H9 (cell line): ENCODE data around the gene CD59. TPM values are rescaled to one million over a fixed set of nuclear protein-coding genes. Genes with fewer than 3 reads are reported as not detected.

ENCODE experiments used
- DNase-seq: peaks from one replicate; pipeline ENCODE4 v3.0.0-alpha.2; 2017
- H2AFZ ChIP-seq: one replicate; pipeline ENCODE4 v1.6.1; 2013; ENCODE audit warnings: mild to moderate bottlenecking, low read length, control low read depth, moderate library complexity
- H2AK5ac ChIP-seq: 2 replicates; pipeline ENCODE4 v1.6.1; 2013; ENCODE audit warnings: low read length, control low read depth, mixed read lengths; ENCODE audit not compliant: insufficient read length
- H2BK120ac ChIP-seq: one replicate; pipeline ENCODE4 v1.6.1; 2013; ENCODE audit warnings: low read depth, mild to moderate bottlenecking, low read length, control low read depth, inconsistent platforms; ENCODE audit not compliant: poor library complexity, severe bottlenecking
- H2BK12ac ChIP-seq: 2 replicates; pipeline ENCODE4 v1.6.1; 2013; ENCODE audit warnings: low read length, control low read depth, mixed read lengths, low read depth; ENCODE audit not compliant: insufficient read length
- H2BK15ac ChIP-seq: 2 replicates; pipeline ENCODE4 v1.6.1; 2013; ENCODE audit warnings: low read depth, low read length, control low read depth
- H2BK20ac ChIP-seq: one replicate; pipeline ENCODE4 v1.6.1; 2013; ENCODE audit warnings: low read depth, mild to moderate bottlenecking, low read length, control low read depth, inconsistent platforms; ENCODE audit not compliant: poor library complexity, severe bottlenecking
- H2BK5ac ChIP-seq: 2 replicates; pipeline ENCODE4 v1.6.1; 2013; ENCODE audit warnings: low read length, control low read depth, mixed read lengths; ENCODE audit not compliant: insufficient read length
- H3K14ac ChIP-seq: 2 replicates; pipeline ENCODE4 v1.6.1; 2013; ENCODE audit warnings: low read length, control low read depth; ENCODE audit not compliant: insufficient read depth
- H3K18ac ChIP-seq: 2 replicates; pipeline ENCODE4 v1.6.1; 2013; ENCODE audit warnings: low read depth, mild to moderate bottlenecking, mixed read lengths, low read length, control low read depth; ENCODE audit not compliant: insufficient read length
- H3K23ac ChIP-seq: 2 replicates; pipeline ENCODE4 v1.6.1; 2013; ENCODE audit warnings: low read length, control low read depth, mixed read lengths, low read depth; ENCODE audit not compliant: insufficient read length
- H3K23me2 ChIP-seq: 2 replicates; pipeline ENCODE4 v1.6.1; 2013; ENCODE audit warnings: low read depth, mild to moderate bottlenecking, mixed read lengths, low read length, control low read depth; ENCODE audit not compliant: insufficient read length, poor library complexity, severe bottlenecking
- H3K27ac ChIP-seq: 2 replicates; pipeline ENCODE4 v1.5.1; 2013; ENCODE audit warnings: low read length, control low read depth, mixed read lengths, low read depth; ENCODE audit not compliant: insufficient read length
- H3K27me3 ChIP-seq: 2 replicates; pipeline ENCODE4 v1.6.1; 2013; ENCODE audit warnings: low read length, control low read depth, inconsistent platforms; ENCODE audit not compliant: insufficient read depth
- H3K4ac ChIP-seq: 2 replicates; pipeline ENCODE4 v1.6.1; 2013; ENCODE audit warnings: low read depth, mild to moderate bottlenecking, control low read depth, inconsistent platforms, low read length, moderate library complexity
- H3K4me1 ChIP-seq: 2 replicates; pipeline ENCODE4 v1.6.1; 2013; ENCODE audit warnings: low read length, control low read depth, inconsistent platforms; ENCODE audit not compliant: insufficient read depth
- H3K4me2 ChIP-seq: 2 replicates; pipeline ENCODE4 v1.6.1; 2013; ENCODE audit warnings: low read length, control low read depth, mixed read lengths; ENCODE audit not compliant: insufficient read length, insufficient read depth
- H3K56ac ChIP-seq: 2 replicates; pipeline ENCODE4 v1.6.1; 2013; ENCODE audit warnings: low read depth, mild to moderate bottlenecking, mixed read lengths, low read length, control low read depth; ENCODE audit not compliant: insufficient read length
- H3K79me1 ChIP-seq: 2 replicates; pipeline ENCODE4 v1.6.1; 2013; ENCODE audit warnings: low read depth, mild to moderate bottlenecking, moderate library complexity, low read length, control low read depth, inconsistent platforms; ENCODE audit not compliant: insufficient read depth, poor library complexity, severe bottlenecking
- H3K79me2 ChIP-seq: 2 replicates; pipeline ENCODE4 v1.6.1; 2013; ENCODE audit warnings: low read length, control low read depth, inconsistent platforms; ENCODE audit not compliant: insufficient read depth
- H3K9ac ChIP-seq: 2 replicates; pipeline ENCODE4 v1.6.1; 2013; ENCODE audit warnings: low read length, control low read depth, mixed read lengths; ENCODE audit not compliant: insufficient read length; ENCODE audit errors: extremely low read depth
- H3K9me3 ChIP-seq: one replicate; pipeline ENCODE4 v1.6.1; 2013; ENCODE audit warnings: low read depth, low read length, inconsistent platforms; ENCODE audit not compliant: control insufficient read depth
- H3T11ph ChIP-seq: one replicate; pipeline ENCODE4 v1.6.1; 2013; ENCODE audit warnings: mild to moderate bottlenecking, low read length, control low read depth, inconsistent platforms
- H4K20me1 ChIP-seq: one replicate; pipeline ENCODE4 v1.6.1; 2013; ENCODE audit not compliant: control insufficient read depth, insufficient read length, insufficient read depth
- H4K5ac ChIP-seq: 2 replicates; pipeline ENCODE4 v1.6.1; 2013; ENCODE audit warnings: low read depth, mild to moderate bottlenecking, mixed read lengths, low read length, control low read depth; ENCODE audit not compliant: insufficient read length
- H4K8ac ChIP-seq: replicated peaks from 2 replicates; pipeline ENCODE4 v1.6.1; 2013; ENCODE audit warnings: low read length, control low read depth, mixed read lengths, low read depth; ENCODE audit not compliant: insufficient read length
- H4K91ac ChIP-seq: 2 replicates; pipeline ENCODE4 v1.6.1; 2013; ENCODE audit warnings: low read depth, mild to moderate bottlenecking, moderate library complexity, mixed read lengths, low read length, control low read depth; ENCODE audit not compliant: insufficient read length
- H3K27ac Mint-ChIP-seq, 3 experiments: 2 replicates in 2 of 3; 3 replicates in 1 of 3; pipeline ENCODE4 v1.8.0; 2020 to 2021; ENCODE audit warnings: mixed read lengths in 3 of 3, mild to moderate bottlenecking in 1 of 3, moderate library complexity in 1 of 3
- H3K27me3 Mint-ChIP-seq: 2 replicates; pipeline ENCODE4 v1.8.0; 2021; ENCODE audit warnings: low read depth, mild to moderate bottlenecking, moderate library complexity, mixed read lengths
- H3K36me3 Mint-ChIP-seq, 3 experiments: 2 replicates in 2 of 3; 3 replicates in 1 of 3; pipeline ENCODE4 v1.8.0; 2020 to 2021; ENCODE audit warnings: low read depth in 3 of 3, mixed read lengths in 3 of 3; ENCODE audit not compliant: insufficient read depth in 1 of 3
- H3K4me1 Mint-ChIP-seq, 2 experiments: 2 replicates each; pipeline ENCODE4 v1.8.0; 2020; ENCODE audit warnings: mixed read lengths in 2 of 2
- H3K4me3 Mint-ChIP-seq, 2 experiments: 2 replicates in 1 of 2; 3 replicates in 1 of 2; pipeline ENCODE4 v1.8.0; 2020 to 2021; ENCODE audit warnings: mild to moderate bottlenecking in 2 of 2, mixed read lengths in 2 of 2, moderate library complexity in 1 of 2
- H3K9me3 Mint-ChIP-seq, 2 experiments: 2 replicates in 1 of 2; 3 replicates in 1 of 2; pipeline ENCODE4 v1.8.0; 2020; ENCODE audit warnings: mild to moderate bottlenecking in 2 of 2, mixed read lengths in 2 of 2, moderate library complexity in 1 of 2
- WGBS: extraction: QIAGEN DNeasy Blood & Tissue Kit; methylation state at CpG from one replicate; pipeline ENCODE4 v1.1.7; 2013; ENCODE audit warnings: missing lambda C conversion rate, low lambda C conversion rate, mixed read lengths; ENCODE audit not compliant: insufficient read length; ENCODE audit errors: extremely low coverage; 5-methylcytosine and 5-hydroxymethylcytosine counted together
- total RNA-seq: library from RNA; stranded (reverse); gene quantifications from 2 replicates; pipeline ENCODE4 v1.2.1, GENCODE V29; 2021
- TF ChIP-seq, protein P1 (sequence below): fragments of 200-600 bp; sonication (generic); conservative IDR thresholded peaks from 3 replicates; pipeline ENCODE4 v1.8.0; 2021; ENCODE audit warnings: antibody characterized with exemption, mild to moderate bottlenecking

CD59 gene
- total RNA-seq, 1 experiment from 2014 or later: 91.5 TPM

DNA sequence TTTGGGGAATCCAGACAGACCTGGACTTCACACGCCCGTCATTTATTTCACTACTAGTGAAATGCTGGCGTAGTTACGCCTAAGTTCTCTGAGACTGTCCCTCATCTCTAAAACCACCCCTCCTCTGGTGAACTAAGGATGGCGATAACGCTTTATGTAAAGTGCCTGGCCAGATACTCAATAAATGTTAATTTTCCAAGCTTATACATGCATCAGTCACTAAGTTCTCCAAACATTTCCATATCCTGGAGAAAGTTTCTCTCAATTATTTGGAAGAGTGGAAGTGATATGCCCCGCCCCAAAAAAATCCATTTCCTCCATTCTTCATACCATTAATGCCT, 39.2 kb upstream of the CD59 start:
- Histone ChIP-seq H3K4me1 (peaks cover 6% of the 10 kb centered on the region), H3K79me1 (peaks cover 2% of the 10 kb centered on the region), H4K8ac (no peak overlapping the region), H2BK15ac (no peak overlapping the region), H3K4ac (no peak overlapping the region), H4K91ac (no peak overlapping the region), H3T11ph (no peak overlapping the region), H3K18ac (no peak overlapping the region), H3K27me3 (peaks cover 5% of the 10 kb centered on the region; the same call in 1 of the 2 replicates), H2AFZ (no peak overlapping the region), H2BK20ac (no peak overlapping the region), H2BK12ac (no peak overlapping the region), H3K9ac (no peak overlapping the region), H2AK5ac (no peak overlapping the region), H2BK5ac (no peak overlapping the region), H3K9me3 (no peaks in the 10 kb centered on the region), H3K56ac (no peak overlapping the region), H4K5ac (no peak overlapping the region), H2BK120ac (no peak overlapping the region), H4K20me1 (no peaks in the 10 kb centered on the region), H3K23ac (no peak overlapping the region), H3K79me2 (no peaks in the 10 kb centered on the region; the same call in 1 of the 2 replicates), H3K27ac (no peak overlapping the region), H3K14ac (no peak overlapping the region), H3K4me2 (peak overlapping the region; percentile 95), H3K23me2 (peaks cover 12% of the 10 kb centered on the region)
- TF ChIP-seq, protein P1, sequence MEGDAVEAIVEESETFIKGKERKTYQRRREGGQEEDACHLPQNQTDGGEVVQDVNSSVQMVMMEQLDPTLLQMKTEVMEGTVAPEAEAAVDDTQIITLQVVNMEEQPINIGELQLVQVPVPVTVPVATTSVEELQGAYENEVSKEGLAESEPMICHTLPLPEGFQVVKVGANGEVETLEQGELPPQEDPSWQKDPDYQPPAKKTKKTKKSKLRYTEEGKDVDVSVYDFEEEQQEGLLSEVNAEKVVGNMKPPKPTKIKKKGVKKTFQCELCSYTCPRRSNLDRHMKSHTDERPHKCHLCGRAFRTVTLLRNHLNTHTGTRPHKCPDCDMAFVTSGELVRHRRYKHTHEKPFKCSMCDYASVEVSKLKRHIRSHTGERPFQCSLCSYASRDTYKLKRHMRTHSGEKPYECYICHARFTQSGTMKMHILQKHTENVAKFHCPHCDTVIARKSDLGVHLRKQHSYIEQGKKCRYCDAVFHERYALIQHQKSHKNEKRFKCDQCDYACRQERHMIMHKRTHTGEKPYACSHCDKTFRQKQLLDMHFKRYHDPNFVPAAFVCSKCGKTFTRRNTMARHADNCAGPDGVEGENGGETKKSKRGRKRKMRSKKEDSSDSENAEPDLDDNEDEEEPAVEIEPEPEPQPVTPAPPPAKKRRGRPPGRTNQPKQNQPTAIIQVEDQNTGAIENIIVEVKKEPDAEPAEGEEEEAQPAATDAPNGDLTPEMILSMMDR: no peak
- H3K4me1 Mint-ChIP-seq: peaks cover 42 to 46% of the 10 kb centered on the region in 2 experiments
- DNase-seq: no peak
- H3K36me3 Mint-ChIP-seq: no peaks in the 10 kb centered on the region
- WGBS: no CpG with 5 or more reads among the region's 7 CpGs
- peak overlapping the region; percentile 91 to 94 for H3K4me3 Mint-ChIP-seq
- H3K27me3 Mint-ChIP-seq: peaks cover 42% of the 10 kb centered on the region
- H3K27ac Mint-ChIP-seq: no peak overlapping the region
- H3K9me3 Mint-ChIP-seq: no peaks in the 10 kb centered on the region; a peak in 1 of 5 replicates
